ENCODE measurements around the gene TMEM94. TPM values are rescaled to one million over a fixed set of nuclear protein-coding genes. Genes with fewer than 3 reads are reported as not detected.
A peak's percentile ranks its signal among the peaks of the same experiment; 100 is the strongest.

TMEM94 gene
- total RNA-seq, 4 donors from 2014 or later, result 31.0 to 50.3 (median 42.8) TPM

GRCh38 chr17:75485688-75486087 is 29.3 kb downstream of the TMEM94 start:
- Histone ChIP-seq H3K9me3 (no peaks in the 10 kb centered on the region), H3K4me1 (peaks cover 0 to 76% (median 20%) of the 10 kb centered on the region in 3 donors), H3K36me3 (peaks cover 0 to 31% of the 10 kb centered on the region in 2 donors), H3K27me3 (no peaks in the 10 kb centered on the region), H3K4me3 (no peak overlapping the region), H3K27ac (peak overlapping the region in 2 of 4 donors; percentile 11 to 31)
- WGBS, 2 donors (ENCODE audit: low coverage in 1 of 2), result no CpG with 5 or more reads among the region's 12 CpGs
- TF ChIP-seq CTCF (IDR thresholded peaks at IDR 0.05), result no peak
- ATAC-seq, result no peak

GRCh38 chr17:75486151-75486550 is 29.7 kb downstream of the TMEM94 start:
- Histone ChIP-seq H3K9me3 (no peaks in the 10 kb centered on the region), H3K27me3 (no peaks in the 10 kb centered on the region), H3K27ac (peak overlapping the region in 2 of 4 donors; percentile 11 to 31), H3K36me3 (peaks cover 0 to 35% of the 10 kb centered on the region in 2 donors), H3K4me3 (no peak overlapping the region), H3K4me1 (peaks cover 0 to 76% (median 22%) of the 10 kb centered on the region in 3 donors)
- TF ChIP-seq POLR2A (IDR thresholded peaks at IDR 0.05), result no peak
- no peak for TF ChIP-seq POLR2AphosphoS5 (IDR thresholded peaks at IDR 0.05)
- TF ChIP-seq EP300 (IDR thresholded peaks at IDR 0.05), result no peak
- no peak for TF ChIP-seq CTCF (IDR thresholded peaks at IDR 0.05)
- WGBS, 2 donors (ENCODE audit: low coverage in 1 of 2), result 87% methylated on average over 3 of the region's 14 CpGs; no CpG with 5 or more reads in 1 of the 2 donors
- ATAC-seq, result no peak

GRCh38 chr17:75486951-75487350 is 30.5 kb downstream of the TMEM94 start:
- Histone ChIP-seq H3K27me3 (no peaks in the 10 kb centered on the region), H3K36me3 (peaks cover 0 to 43% of the 10 kb centered on the region in 2 donors), H3K4me1 (peaks cover 0 to 69% (median 22%) of the 10 kb centered on the region in 3 donors), H3K27ac (peak overlapping the region in 1 of 4 donors; percentile 17), H3K4me3 (no peak overlapping the region), H3K9me3 (no peaks in the 10 kb centered on the region)
- 60 to 65% methylated on average over 1 to 3 of the region's 5 CpGs for WGBS, 2 donors (ENCODE audit: low coverage in 1 of 2)
- ATAC-seq, result no peak
- TF ChIP-seq POLR2AphosphoS5 (IDR thresholded peaks at IDR 0.05), result no peak
- no peak for TF ChIP-seq POLR2A (IDR thresholded peaks at IDR 0.05)
- no peak for TF ChIP-seq EP300 (IDR thresholded peaks at IDR 0.05)
- TF ChIP-seq CTCF (IDR thresholded peaks at IDR 0.05), result no peak

- Histone ChIP-seq H3K27me3 (no peaks in the 10 kb centered on the region), H3K36me3 (peaks cover 0 to 49% of the 10 kb centered on the region in 2 donors), H3K4me3 (no peak overlapping the region), H3K9me3 (no peaks in the 10 kb centered on the region), H3K4me1 (peaks cover 0 to 63% (median 22%) of the 10 kb centered on the region in 3 donors), H3K27ac (peak overlapping the region in 3 of 4 donors; percentile 16 to 23 (median 17))
- 53 to 60% methylated on average over 5 to 7 of the region's 12 CpGs for WGBS, 2 donors (ENCODE audit: low coverage in 1 of 2)
- TF ChIP-seq POLR2AphosphoS5 (IDR thresholded peaks at IDR 0.05) (no peak), EP300 (IDR thresholded peaks at IDR 0.05) (no peak), CTCF (IDR thresholded peaks at IDR 0.05) (no peak), POLR2A (IDR thresholded peaks at IDR 0.05) (no peak)
- ATAC-seq, result peak; percentile 36
These were observed 31.1 kb downstream of the TMEM94 start for GRCh38 chr17:75487351-75488070.

Measured in gastroesophageal sphincter (tissue), 4 donors.